GM18909 (cell line): ENCODE data around the gene UTF1.

Experiments
- ATAC-seq: cut with Tn5 transposase; IDR thresholded peaks from one replicate; pipeline ENCODE4 v1.9.1; 2021; ENCODE audit warnings: mild to moderate bottlenecking; ENCODE audit not compliant: unreplicated experiment, poor library complexity

The UTF1 gene

DNA sequence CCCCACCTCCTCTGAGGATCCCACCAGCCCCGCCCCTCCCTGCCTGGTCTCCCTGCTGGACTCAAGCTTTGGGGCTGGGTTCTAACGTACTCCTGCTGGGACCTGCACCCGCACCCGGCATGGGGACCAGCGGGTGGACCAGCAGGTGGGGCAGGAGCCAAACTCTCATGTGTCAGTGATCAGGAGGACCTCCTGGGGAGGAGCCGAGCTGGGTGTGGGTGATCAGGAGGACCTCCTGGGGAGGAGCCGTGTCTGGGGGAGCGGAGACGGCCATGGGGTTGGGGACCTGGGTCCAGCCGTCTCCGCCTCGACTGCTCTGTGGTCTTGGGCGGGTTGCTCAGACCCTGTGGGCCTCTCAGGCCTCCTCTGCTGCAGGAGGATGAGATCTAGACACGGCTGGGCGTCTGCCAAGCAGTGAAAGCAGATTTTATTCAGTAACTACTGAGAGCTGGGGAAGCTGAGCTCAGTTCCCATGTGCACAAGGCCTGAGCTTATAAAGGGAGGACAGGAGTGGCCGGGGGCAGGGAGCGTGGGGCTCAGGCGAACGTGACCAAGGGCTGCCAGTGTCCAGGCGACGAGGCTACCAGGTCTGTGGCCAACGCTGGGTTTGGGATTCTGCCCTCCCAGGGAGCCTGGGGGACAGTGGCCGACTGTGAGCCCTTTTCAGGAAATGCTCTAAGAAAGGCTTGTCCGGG is 33.6 kb upstream of the UTF1 start:
- ATAC-seq: no peak

GRCh38 chr10:133196936-133197758 is 32.9 kb upstream of the UTF1 start:
- ATAC-seq: no peak

DNA sequence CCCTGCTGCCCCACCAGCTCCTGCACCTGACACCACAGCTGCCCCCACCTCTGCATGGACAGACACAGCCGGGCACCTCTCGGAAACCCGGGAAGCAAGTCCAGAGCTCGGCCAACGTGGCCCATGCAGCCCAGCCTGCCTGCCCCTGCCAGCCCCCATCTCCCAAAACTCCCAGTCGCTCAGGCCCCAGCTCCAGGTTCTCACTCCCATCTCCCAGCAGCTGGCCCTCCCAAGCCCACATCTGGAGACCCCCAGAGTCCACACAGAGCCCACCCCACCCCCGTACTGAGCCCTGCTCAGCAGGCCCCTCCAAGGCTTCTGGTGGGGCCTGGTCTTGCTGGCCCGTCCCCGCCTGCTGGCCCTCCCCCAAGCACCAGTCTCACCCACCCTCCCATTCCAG is 32.2 kb upstream of the UTF1 start:
- ATAC-seq: no peak

GRCh38 chr10:133198206-133198605 is 31.8 kb upstream of the UTF1 start:
- no peak for ATAC-seq

DNA sequence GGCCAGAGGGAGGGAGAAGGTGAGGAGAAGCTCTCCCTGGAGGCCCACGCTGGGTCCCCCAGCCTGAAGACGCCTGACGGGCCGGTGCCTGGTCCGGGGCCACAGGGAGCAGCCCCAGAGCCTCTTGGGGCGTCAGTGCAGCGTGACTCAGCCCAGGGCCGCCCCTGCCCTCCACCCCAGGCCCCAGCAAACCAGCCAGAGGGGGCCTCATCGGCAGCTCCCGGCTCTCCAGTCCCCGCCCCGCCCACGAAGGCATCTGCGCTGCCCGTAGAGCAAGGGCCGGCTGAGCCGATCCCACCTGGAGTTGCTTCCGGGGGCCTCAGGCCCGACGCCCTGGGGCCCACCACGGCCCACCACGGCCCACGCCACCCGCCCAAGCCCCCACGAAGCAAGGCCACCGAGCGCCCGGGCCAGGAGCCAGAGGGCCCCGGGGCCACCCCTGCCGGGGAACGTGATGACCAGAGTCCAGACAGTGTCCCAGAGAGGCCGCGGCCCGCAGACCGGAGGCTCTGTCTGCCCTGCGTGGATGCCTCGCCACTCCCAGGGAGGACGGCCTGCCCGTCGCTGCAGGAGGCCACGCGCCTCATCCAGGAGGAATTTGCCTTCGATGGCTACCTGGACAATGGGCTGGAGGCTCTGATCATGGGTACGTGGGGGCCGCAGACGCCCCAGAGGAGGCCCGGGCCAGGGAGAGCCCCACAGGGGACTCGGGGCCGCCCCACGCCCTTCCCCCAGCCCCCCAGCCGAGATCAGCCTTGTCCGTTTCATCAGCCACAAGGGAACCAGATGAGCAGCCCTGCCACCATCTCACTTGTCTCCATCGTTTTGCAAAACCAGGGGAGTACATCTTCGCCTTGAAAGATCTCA is 31.2 kb upstream of the UTF1 start:
- ATAC-seq: no peak

DNA sequence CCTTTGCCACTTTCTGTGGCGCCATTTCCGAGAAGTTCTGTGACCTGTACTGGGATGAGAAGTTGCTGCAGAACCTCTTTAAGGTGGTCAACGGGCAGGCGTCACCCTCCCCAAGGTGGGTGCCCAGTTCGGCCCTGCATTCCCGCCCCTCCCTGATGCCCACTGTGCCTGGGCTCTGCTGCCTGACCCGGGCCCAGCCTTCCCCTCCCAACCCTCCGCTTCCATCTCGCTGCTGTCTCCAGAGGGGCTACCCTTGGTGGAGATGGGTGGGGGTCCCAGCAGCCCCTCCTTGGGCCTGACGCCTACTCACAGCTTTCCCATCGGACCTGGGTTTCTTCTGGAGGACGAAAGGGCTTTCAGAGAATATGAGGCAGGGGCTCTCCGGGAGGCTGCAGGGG is 30.5 kb upstream of the UTF1 start:
- ATAC-seq: no peak

GRCh38 chr10:133199992-133200611 is 29.9 kb upstream of the UTF1 start:
- no peak for ATAC-seq

DNA sequence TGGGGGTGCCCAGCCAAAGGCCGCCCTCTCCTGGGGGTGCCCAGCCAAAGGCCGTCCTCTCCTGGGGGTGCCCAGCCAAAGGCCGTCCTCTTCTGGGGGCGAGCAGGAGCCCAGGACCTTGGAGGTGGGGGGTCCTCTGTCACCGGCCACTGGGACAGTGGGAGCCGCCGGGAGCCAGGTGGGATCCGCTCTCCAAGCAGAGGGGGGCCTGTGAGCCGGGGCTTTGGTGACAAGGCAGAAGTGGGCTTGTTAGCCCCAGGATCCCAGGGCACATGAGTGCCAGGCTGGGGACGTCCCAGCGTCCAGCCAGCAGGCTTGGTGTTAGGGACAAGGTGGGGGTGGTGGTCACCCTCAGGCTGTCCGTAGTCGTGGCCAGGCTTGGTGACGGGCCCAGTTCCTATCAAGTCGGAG is 29.4 kb upstream of the UTF1 start:
- no peak for ATAC-seq

GRCh38 chr10:133201151-133201947 is 28.7 kb upstream of the UTF1 start:
- no peak for ATAC-seq

DNA sequence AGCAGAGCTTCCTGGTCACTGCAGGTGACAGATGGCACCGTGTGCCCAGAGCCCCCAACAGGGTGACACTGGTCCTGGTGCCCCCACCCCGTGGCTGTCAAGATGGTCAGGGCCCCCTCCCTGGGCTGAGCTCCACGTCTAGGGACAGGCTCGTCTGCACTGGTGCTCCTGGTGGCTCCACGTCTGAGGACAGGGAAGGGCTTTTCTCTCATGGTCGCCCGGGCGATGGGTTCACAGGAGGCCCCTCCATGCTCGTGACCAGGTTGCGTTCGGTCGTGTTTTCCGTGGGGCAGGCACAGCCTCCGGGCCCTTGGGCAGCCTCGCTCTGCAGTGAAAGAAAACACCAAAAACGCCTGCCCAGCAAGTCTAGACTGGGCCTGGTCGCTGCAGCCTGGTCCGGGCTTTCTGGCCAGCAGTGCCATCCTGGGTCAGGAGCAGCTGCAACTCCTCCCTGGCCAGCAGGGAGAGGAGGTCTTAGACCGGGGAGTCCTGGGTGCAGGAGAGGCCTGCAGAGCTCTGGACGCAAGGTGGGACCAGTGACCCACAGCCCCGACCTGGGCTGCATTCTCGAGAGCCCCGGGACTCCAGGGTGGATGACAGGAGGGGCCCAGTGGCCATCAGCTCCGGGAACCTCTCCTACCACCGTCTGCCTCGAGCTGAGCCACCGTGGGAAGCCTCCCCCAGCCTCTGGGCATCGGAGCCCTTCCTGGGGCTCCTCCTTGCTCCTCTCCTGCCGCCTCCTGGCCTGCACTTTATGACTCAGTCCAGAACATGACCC is 27.9 kb upstream of the UTF1 start:
- no peak for ATAC-seq

DNA sequence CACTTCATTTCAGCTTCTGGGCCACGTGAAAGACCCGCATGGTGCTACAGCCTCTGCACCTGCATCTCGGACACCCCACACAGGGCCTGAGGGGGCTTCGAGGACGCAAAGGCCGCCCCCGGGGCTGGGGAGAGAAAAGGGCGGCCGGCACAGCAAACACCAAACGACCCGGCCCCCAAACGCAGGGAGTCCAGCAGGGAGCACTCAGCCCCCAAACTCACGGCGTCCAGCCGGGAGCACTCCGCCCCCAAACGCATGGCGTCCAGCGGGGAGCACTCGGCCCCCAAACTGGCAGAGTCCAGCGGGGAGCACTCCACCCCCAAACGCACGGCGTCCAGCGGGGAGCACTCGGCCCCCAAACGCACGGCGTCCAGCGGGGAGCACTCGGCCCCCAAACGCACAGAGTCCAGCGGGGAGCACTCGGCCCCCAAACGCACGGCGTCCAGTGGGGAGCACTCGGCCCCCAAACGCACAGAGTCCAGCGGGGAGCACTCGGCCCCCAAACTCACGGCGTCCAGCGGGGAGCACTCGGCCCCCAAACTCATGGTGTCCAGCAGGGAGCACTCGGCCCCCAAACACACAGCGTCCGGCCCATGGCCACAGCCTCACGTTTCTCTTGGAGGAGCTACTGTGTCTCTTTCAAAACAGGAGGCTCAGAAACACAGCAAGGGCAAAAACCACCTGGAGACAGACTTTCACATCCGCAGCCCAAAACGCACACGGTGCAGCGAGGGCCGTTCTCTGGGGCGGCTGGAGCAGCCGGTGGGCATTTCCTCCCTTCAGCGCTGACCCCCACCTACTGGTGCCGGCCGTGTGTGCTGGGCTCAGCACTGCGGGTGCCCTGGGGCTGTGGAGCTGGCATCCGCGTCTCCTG is 27.0 kb upstream of the UTF1 start:
- no peak for ATAC-seq

DNA sequence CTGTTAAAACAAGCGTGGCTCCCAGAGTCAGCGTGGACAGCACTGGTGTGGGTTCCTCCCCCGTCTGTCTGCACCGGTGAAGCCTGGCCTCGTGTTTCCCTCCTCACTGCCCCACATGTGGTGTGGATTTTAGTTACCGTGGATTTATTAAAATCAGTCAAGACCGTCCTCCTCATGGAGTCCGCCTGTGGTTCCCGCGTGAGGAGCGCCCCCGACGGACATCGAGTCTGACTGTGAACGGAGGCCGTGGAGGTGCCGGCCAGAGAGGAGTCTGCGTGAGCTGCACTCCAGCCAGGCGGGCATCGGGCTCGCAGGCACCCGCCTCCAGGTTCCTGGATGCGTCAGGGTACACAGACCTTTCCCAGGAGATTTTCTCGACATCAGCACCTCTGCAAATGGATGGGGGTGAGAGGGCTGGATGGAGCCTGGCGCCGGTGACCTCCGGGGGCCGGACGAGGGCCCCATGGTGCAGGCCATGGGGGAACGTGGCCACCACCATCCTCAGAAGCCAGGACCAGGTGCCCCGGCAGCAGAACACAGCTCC is 26.3 kb upstream of the UTF1 start:
- ATAC-seq: no peak

- no peak for ATAC-seq
Observed at GRCh38 chr10:133204226-133205015, 25.6 kb upstream of the UTF1 start.

GRCh38 chr10:133205146-133205545 is 24.9 kb upstream of the UTF1 start:
- no peak for ATAC-seq

DNA sequence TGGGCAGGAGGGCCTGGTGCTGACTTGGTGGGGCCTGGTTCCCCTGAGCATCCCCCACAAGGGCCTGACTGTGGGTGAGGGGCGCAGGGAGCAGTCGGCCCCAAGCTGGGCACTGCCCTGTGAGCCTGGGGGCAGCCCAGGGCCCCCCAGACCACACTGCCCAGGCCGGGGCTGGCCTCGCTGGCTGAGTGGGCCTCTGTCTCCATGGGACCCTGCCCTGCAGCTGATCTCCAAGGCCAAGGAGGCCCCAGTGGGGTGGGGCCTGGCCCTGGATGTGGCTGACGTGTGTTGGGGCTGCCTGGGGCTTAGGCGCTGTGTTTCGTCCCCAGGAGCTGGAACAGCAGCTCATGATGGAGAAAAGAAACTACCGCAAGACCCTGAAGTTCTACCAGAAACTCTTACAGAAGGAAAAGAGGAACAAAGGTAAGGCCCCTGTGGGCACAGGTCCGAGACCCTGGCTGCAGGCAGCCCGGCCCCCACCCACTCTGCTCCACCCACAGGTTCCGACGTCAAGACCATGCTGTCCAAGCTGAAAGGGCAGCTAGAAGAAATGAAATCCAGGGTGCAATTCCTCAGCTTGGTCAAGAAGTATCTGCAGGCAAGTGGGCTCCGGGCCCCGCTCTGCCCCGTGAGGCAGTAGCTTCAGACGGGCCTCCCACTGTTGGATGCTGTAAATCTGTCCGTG is 23.5 kb upstream of the UTF1 start:
- no peak for ATAC-seq

DNA sequence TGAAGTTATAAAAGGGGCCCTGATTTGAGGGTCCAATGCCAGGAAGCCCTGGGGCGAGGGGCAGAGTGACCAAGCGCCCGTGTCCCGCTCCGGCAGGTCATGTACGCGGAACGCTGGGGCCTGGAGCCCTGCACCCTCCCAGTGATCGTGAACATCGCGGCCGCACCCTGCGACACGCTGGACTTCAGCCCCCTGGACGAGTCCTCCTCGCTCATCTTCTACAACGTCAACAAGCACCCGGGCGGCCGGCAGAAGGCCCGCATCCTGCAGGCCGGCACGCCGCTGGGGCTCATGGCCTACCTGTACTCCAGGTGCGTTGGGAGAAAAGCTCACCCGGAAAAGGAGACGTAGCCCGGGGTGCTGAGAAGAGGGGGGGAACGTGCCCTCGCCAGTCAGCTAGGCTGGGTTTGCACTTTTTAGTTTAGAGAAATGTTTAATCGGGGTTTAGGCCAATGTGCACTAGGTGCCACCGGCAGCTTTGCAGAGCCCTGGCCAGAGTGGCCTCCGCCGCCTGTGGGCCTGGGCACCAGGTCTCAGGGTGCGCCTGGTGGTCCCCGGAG is 22.9 kb upstream of the UTF1 start:
- no peak for ATAC-seq
